ENCODE measurements around the gene TEX9.
"Not testable (repeated sequence)": the region's sequence is repeated elsewhere in the genome, so short reads cannot be mapped to it uniquely, and the experiment has no call there.

GRCh38 chr15:56316561-56316960 is 48.7 kb upstream of the TEX9 start:
- TF ChIP-seq, protein P1, sequence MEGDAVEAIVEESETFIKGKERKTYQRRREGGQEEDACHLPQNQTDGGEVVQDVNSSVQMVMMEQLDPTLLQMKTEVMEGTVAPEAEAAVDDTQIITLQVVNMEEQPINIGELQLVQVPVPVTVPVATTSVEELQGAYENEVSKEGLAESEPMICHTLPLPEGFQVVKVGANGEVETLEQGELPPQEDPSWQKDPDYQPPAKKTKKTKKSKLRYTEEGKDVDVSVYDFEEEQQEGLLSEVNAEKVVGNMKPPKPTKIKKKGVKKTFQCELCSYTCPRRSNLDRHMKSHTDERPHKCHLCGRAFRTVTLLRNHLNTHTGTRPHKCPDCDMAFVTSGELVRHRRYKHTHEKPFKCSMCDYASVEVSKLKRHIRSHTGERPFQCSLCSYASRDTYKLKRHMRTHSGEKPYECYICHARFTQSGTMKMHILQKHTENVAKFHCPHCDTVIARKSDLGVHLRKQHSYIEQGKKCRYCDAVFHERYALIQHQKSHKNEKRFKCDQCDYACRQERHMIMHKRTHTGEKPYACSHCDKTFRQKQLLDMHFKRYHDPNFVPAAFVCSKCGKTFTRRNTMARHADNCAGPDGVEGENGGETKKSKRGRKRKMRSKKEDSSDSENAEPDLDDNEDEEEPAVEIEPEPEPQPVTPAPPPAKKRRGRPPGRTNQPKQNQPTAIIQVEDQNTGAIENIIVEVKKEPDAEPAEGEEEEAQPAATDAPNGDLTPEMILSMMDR (IDR thresholded peaks at IDR 0.05): not testable (repeated sequence)
- not testable (repeated sequence) for TF ChIP-seq POLR2A, POLR2AphosphoS5 (IDR thresholded peaks at IDR 0.05)
